ENCODE data around the gene MAEL.

GRCh38 chr1:167056529-167057231 is 67.6 kb downstream of the MAEL start:
- TF ChIP-seq CTCF (IDR thresholded peaks at IDR 0.05; ENCODE audit: insufficient read depth, low read depth, low read length) (no peak), EZH2 (IDR thresholded peaks at IDR 0.05; ENCODE audit: insufficient read depth, low read length) (no peak)

Data from astrocyte (in vitro differentiated cells and primary cell).